Erythroblast (primary cell): ENCODE data around the gene VSIG4.

Source experiments
- GATA1 ChIP-seq: IDR thresholded peaks from 2 replicates; pipeline ENCODE4 v1.6.1; 2011; ENCODE audit warnings: low read depth, mild to moderate bottlenecking, control low read depth, low read length, moderate library complexity
- POLR2A ChIP-seq: IDR thresholded peaks from 2 replicates; pipeline ENCODE4 v1.6.1; 2011; ENCODE audit warnings: mild to moderate bottlenecking, low read length

- TF ChIP-seq POLR2A (no peak), GATA1 (no peak)
Observed at GRCh38 chrX:66019974-66020373, 19.9 kb downstream of the VSIG4 start.
